Spleen (tissue), 7 donors: Measurements from ENCODE around the gene FRMD4A.

Experiments used
- POLR2A ChIP-seq, 3 donors: fragments of 450-650 bp; IDR thresholded peaks; one replicate each; pipeline ENCODE4 v1.5.1; 2017; ENCODE audit warnings: antibody characterized with exemption in 3 of 3, mild to moderate bottlenecking in 1 of 3
- POLR2AphosphoS5 ChIP-seq, 3 donors: sonication (generic); formaldehyde crosslinking; IDR thresholded peaks; one replicate each; pipeline ENCODE4 v1.5.1; 2017; ENCODE audit warnings: antibody characterized with exemption in 3 of 3
- TF ChIP-seq, protein P1 (sequence below), 11 experiments: fragments of 200-600 bp in 7 of 11; fragments of 450-650 bp in 4 of 11; sonication (generic) in 4 of 11; IDR thresholded peaks in 8 of 11; conservative IDR thresholded peaks in 3 of 11; 1 replicate in 7 of 11; 2 replicates in 4 of 11; pipeline versions ENCODE4 v1.4.0 to v1.8.0; 2016 to 2021; ENCODE audit warnings: antibody characterized with exemption in 11 of 11, inconsistent platforms in 4 of 11, mild to moderate bottlenecking in 1 of 11
- donor health status: DM: no; HTN: no; CAD: no; lungs with moderate emphysema.
- donor health status: DM: no; HTN: no; CAD: no.
- donor health status: DM: no; HTN: no; CAD: no.

DNA sequence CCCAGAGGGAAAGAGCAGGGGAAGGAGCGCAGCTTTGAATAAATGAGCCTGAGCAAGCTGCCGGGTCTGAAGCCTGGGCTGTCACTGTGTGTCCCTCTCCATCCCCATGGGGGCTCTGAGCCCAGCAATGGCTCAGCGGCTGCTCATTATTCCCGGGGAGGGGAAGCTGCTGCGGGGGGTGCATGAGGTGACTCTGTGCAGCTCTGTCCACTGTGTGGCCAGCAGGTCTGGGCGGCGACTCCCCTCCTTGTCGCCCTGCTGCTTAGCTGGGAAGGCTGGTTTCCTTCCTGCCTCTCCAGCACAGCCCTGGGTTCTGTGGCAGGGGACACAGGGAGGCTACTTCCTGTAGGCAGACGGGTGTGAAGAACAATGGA, 509.8 kb downstream of the FRMD4A start:
- TF ChIP-seq, protein P1, sequence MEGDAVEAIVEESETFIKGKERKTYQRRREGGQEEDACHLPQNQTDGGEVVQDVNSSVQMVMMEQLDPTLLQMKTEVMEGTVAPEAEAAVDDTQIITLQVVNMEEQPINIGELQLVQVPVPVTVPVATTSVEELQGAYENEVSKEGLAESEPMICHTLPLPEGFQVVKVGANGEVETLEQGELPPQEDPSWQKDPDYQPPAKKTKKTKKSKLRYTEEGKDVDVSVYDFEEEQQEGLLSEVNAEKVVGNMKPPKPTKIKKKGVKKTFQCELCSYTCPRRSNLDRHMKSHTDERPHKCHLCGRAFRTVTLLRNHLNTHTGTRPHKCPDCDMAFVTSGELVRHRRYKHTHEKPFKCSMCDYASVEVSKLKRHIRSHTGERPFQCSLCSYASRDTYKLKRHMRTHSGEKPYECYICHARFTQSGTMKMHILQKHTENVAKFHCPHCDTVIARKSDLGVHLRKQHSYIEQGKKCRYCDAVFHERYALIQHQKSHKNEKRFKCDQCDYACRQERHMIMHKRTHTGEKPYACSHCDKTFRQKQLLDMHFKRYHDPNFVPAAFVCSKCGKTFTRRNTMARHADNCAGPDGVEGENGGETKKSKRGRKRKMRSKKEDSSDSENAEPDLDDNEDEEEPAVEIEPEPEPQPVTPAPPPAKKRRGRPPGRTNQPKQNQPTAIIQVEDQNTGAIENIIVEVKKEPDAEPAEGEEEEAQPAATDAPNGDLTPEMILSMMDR (IDR thresholded peaks at IDR 0.05 in 8 of 11, conservative IDR thresholded peaks at IDR 0.05 in 3 of 11), result no peak
- TF ChIP-seq POLR2A (IDR thresholded peaks at IDR 0.05) (no peak), POLR2AphosphoS5 (IDR thresholded peaks at IDR 0.05) (no peak)
